Measurements from ENCODE around the gene EMB. TPM values are rescaled to one million over a fixed set of nuclear protein-coding genes. Genes with fewer than 3 reads are reported as not detected.
"Not testable (repeated sequence)": the region's sequence is repeated elsewhere in the genome, so short reads cannot be mapped to it uniquely, and the experiment has no call there.

The EMB gene
- total and polyA plus RNA-seq, 4 experiments from 2014 or later = 176 to 277 (median 270) TPM

- no peak overlapping the region for H3K4me3 Mint-ChIP-seq
- Histone ChIP-seq H3K4me1 (ENCODE audit: insufficient read depth, low read length) (peaks cover 12% of the 10 kb centered on the region), H3K9me3 (ENCODE audit: control insufficient read depth in 1 of 2, low read length in 2 of 2) (no peaks in the 10 kb centered on the region), H3K27ac (ENCODE audit: low read depth, low read length) (no peak overlapping the region), H3K36me3 (ENCODE audit: insufficient read depth, low read length) (no peaks in the 10 kb centered on the region), H3K4me3 (ENCODE audit: low read length in 2 of 2) (no peak overlapping the region), H3K27me3 (ENCODE audit: insufficient read depth, low read length) (no peaks in the 10 kb centered on the region)
- H3K4me1 Mint-ChIP-seq = peaks cover 10 to 17% (median 15%) of the 10 kb centered on the region in 4 donors
- ChIA-PET POLR2A (ENCODE audit: partially characterized antibody) (no interaction called here), CTCF (ENCODE audit: partially characterized antibody) (interaction anchor here (0.9 to 1.6 kb wide), 3 partner anchors 11 to 22 kb away, joined by 3 to 4 read pairs (median 3); partner anchors contain the start of gene EMB)
- intact Hi-C loops (cut with micrococcal nuclease) = no loop called here
- no peaks in the 10 kb centered on the region for H3K27me3 Mint-ChIP-seq
- H3K27ac Mint-ChIP-seq = peak overlapping the region in 1 of 7 donors; percentile 24
- peaks cover 0 to 17% (median 10%) of the 10 kb centered on the region in 8 donors for H3K9me3 Mint-ChIP-seq
- H3K36me3 Mint-ChIP-seq = peaks cover 8 to 10% of the 10 kb centered on the region in 2 donors
- no peak for DNase-seq
Observed at GRCh38 chr5:50463047-50463446, 22.0 kb upstream of the EMB start.

DNA sequence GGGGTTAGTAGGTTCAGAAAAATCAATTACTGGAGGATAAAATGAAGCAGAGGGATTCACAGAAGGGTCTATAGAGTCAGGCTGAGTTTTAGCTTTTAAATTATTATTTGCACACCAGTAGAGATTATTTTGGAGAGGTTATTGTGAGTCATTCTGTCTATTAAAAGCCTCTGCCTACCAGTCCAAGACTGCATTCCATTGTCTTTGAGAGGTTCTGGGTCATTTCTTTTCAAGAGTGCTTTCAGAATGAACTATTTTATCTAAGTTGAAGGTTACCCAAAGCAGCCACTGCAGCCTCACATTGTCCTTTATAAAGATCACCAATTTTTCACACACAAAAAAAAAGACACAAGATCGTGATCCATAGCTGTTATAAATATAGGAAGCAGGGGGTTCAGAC lies 21.5 kb upstream of the EMB start:
- H3K27me3 ChIP-seq (ENCODE audit: insufficient read depth, low read length); H3K27me3 Mint-ChIP-seq; H3K27ac Mint-ChIP-seq; H3K27ac ChIP-seq (ENCODE audit: low read depth, low read length); DNase-seq; H3K4me3 ChIP-seq (ENCODE audit: low read length in 2 of 2); H3K36me3 ChIP-seq (ENCODE audit: insufficient read depth, low read length); intact Hi-C loops (cut with micrococcal nuclease); H3K4me3 Mint-ChIP-seq; H3K9me3 ChIP-seq (ENCODE audit: control insufficient read depth in 1 of 2, low read length in 2 of 2): not testable (repeated sequence)
- Mint-ChIP-seq H3K36me3 (peaks cover 11 to 12% of the 10 kb centered on the region in 2 donors), H3K9me3 (peaks cover 0 to 22% (median 12%) of the 10 kb centered on the region in 8 donors), H3K4me1 (peaks cover 13 to 21% (median 20%) of the 10 kb centered on the region in 4 donors)
- peaks cover 16% of the 10 kb centered on the region for H3K4me1 ChIP-seq (ENCODE audit: insufficient read depth, low read length)
- ChIA-PET POLR2A (ENCODE audit: partially characterized antibody) (interaction anchor here (0.8 kb wide), 1 partner anchor 12 kb away, joined by 3 read pairs; no protein-coding TSS in a partner anchor), CTCF (ENCODE audit: partially characterized antibody) (interaction anchor here (1.0 to 1.6 kb wide), 2 partner anchors 15 to 22 kb away, joined by 3 to 4 read pairs; partner anchors contain the start of gene EMB)

DNA sequence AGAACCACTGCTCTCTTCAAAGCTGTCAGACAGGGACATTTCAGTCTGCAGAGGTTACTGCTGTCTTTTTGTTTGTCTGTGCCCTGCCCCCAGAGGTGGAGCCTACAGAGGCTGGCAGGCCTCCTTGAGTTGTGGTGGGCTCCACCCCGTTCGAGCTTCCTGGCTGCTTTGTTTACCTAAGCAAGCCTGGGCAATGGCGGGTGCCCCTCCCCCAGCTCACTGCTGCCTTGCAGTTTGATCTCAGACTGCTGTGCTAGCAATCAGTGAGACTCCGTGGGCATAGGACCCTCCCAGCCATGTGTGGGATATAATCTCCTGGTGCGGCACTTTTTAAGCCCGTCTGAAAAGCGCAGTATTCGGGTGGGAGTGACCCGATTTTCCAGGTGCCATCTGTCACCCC lies 17.3 kb upstream of the EMB start:
- Mint-ChIP-seq H3K4me3 (peak overlapping the region in 6 of 8 donors; percentile 9 to 71 (median 43)), H3K36me3 (peaks cover 23 to 28% of the 10 kb centered on the region in 2 donors), H3K27ac (peak overlapping the region in 5 of 7 donors; percentile 37 to 90 (median 57)), H3K9me3 (peaks cover 0 to 51% (median 45%) of the 10 kb centered on the region in 8 donors), H3K4me1 (peaks cover 20 to 38% (median 24%) of the 10 kb centered on the region in 4 donors)
- not testable (repeated sequence) for H3K27me3 Mint-ChIP-seq; H3K27ac ChIP-seq (ENCODE audit: low read depth, low read length); H3K4me3 ChIP-seq (ENCODE audit: low read length in 2 of 2); H3K36me3 ChIP-seq (ENCODE audit: insufficient read depth, low read length); H3K27me3 ChIP-seq (ENCODE audit: insufficient read depth, low read length); H3K9me3 ChIP-seq (ENCODE audit: control insufficient read depth in 1 of 2, low read length in 2 of 2)
- DNase-seq = peak; percentile 53 to 69 (median 61)
- intact Hi-C loops (cut with micrococcal nuclease) = loop anchor here (1.0 kb wide), 2 partner anchors 13 to 17 kb away; partner anchors contain the start of gene EMB
- ChIA-PET POLR2A (ENCODE audit: partially characterized antibody) (interaction anchor here (1.3 to 3.6 kb wide), 5 partner anchors 9 to 209 kb away, joined by 3 to 27 read pairs (median 4); partner anchors contain the start of gene EMB), CTCF (ENCODE audit: partially characterized antibody) (interaction anchor here (2.0 kb wide), 1 partner anchor 17 kb away, joined by 10 read pairs; the partner anchor contains the start of gene EMB)
- peaks cover 17% of the 10 kb centered on the region for H3K4me1 ChIP-seq (ENCODE audit: insufficient read depth, low read length)

DNA sequence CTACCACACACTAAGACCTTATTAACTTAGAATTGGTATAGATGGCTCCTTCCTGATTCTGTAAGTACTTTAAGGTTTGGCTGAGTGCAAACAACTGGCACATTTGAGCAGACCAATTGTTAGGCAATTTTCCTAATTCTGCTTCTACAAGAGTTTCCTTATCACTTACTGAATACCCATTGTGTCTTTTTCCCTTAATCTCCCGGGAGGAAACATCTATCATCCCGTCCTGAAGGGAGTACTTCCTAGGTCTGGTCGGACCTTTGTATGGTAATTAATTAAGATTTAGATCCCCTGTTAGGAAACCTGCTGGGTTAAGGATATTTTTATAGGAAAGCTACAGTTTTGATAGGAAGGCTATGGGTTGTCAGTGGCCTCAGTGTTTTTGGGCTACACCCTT lies 8.2 kb upstream of the EMB start:
- Mint-ChIP-seq H3K9me3 (peaks cover 0 to 25% (median 13%) of the 10 kb centered on the region in 8 donors), H3K4me1 (peaks cover 29 to 65% (median 50%) of the 10 kb centered on the region in 4 donors), H3K27ac (peak overlapping the region in 4 of 7 donors; percentile 16 to 81 (median 53))
- DNase-seq; H3K4me3 ChIP-seq (ENCODE audit: low read length in 2 of 2); POLR2A ChIA-PET (ENCODE audit: partially characterized antibody); H3K4me3 Mint-ChIP-seq; H3K9me3 ChIP-seq (ENCODE audit: control insufficient read depth in 1 of 2, low read length in 2 of 2); H3K27me3 ChIP-seq (ENCODE audit: insufficient read depth, low read length); H3K27me3 Mint-ChIP-seq; H3K36me3 Mint-ChIP-seq; H3K27ac ChIP-seq (ENCODE audit: low read depth, low read length); CTCF ChIA-PET (ENCODE audit: partially characterized antibody); H3K36me3 ChIP-seq (ENCODE audit: insufficient read depth, low read length): not testable (repeated sequence)
- peaks cover 45% of the 10 kb centered on the region for H3K4me1 ChIP-seq (ENCODE audit: insufficient read depth, low read length)
- intact Hi-C loops (cut with micrococcal nuclease) = loop anchor here (10.0 kb wide), 1 partner anchor 146 kb away; no protein-coding TSS in a partner anchor

GRCh38 chr5:50447941-50448340 lies 6.9 kb upstream of the EMB start:
- no peak overlapping the region for H3K4me3 Mint-ChIP-seq
- CTCF ChIA-PET (ENCODE audit: partially characterized antibody) = interaction anchor here (0.7 kb wide), 1 partner anchor 15 kb away, joined by 3 read pairs; no protein-coding TSS in a partner anchor

GRCh38 chr5:50447228-50447627 lies 6.1 kb upstream of the EMB start:
- DNase-seq = no peak
- no peaks in the 10 kb centered on the region for H3K27me3 Mint-ChIP-seq
- H3K4me1 Mint-ChIP-seq = peaks cover 36 to 79% (median 61%) of the 10 kb centered on the region in 4 donors
- Histone ChIP-seq H3K27me3 (ENCODE audit: insufficient read depth, low read length) (no peaks in the 10 kb centered on the region), H3K9me3 (ENCODE audit: control insufficient read depth in 1 of 2, low read length in 2 of 2) (no peaks in the 10 kb centered on the region), H3K4me3 (ENCODE audit: low read length in 2 of 2) (no peak overlapping the region), H3K27ac (ENCODE audit: low read depth, low read length) (no peak overlapping the region), H3K4me1 (ENCODE audit: insufficient read depth, low read length) (peaks cover 57% of the 10 kb centered on the region), H3K36me3 (ENCODE audit: insufficient read depth, low read length) (no peaks in the 10 kb centered on the region)
- ChIA-PET CTCF (ENCODE audit: partially characterized antibody) (interaction anchor here (0.7 kb wide), 1 partner anchor 16 kb away, joined by 3 read pairs; no protein-coding TSS in a partner anchor), POLR2A (ENCODE audit: partially characterized antibody) (no interaction called here)
- H3K36me3 Mint-ChIP-seq = peaks cover 0 to 2% of the 10 kb centered on the region in 2 donors
- H3K4me3 Mint-ChIP-seq = peak overlapping the region in 1 of 8 donors; percentile 34
- peaks cover 0 to 8% (median 3%) of the 10 kb centered on the region in 8 donors for H3K9me3 Mint-ChIP-seq
- intact Hi-C loops (cut with micrococcal nuclease) = loop anchor here (10.0 kb wide), 1 partner anchor 148 kb away; no protein-coding TSS in a partner anchor
- H3K27ac Mint-ChIP-seq = peak overlapping the region in 6 of 7 donors; percentile 2 to 96 (median 60)

More at GRCh38 chr5:50447941-50448340, 6.9 kb upstream of the EMB start:
- H3K27me3 ChIP-seq (ENCODE audit: insufficient read depth, low read length) = no peaks in the 10 kb centered on the region
- Mint-ChIP-seq H3K27ac (peak overlapping the region in 4 of 7 donors; percentile 8 to 96 (median 54)), H3K4me1 (peaks cover 32 to 72% (median 55%) of the 10 kb centered on the region in 4 donors), H3K36me3 (peaks cover 0 to 2% of the 10 kb centered on the region in 2 donors), H3K9me3 (peaks cover 0 to 13% (median 4%) of the 10 kb centered on the region in 8 donors), H3K27me3 (no peaks in the 10 kb centered on the region)
- no peaks in the 10 kb centered on the region for H3K36me3 ChIP-seq (ENCODE audit: insufficient read depth, low read length)
- no peak for DNase-seq
- no peak overlapping the region for H3K4me3 ChIP-seq (ENCODE audit: low read length in 2 of 2)
- no peaks in the 10 kb centered on the region for H3K9me3 ChIP-seq (ENCODE audit: control insufficient read depth in 1 of 2, low read length in 2 of 2)
- intact Hi-C loops (cut with micrococcal nuclease) = loop anchor here (10.0 kb wide), 1 partner anchor 147 kb away; no protein-coding TSS in a partner anchor
- peaks cover 50% of the 10 kb centered on the region for H3K4me1 ChIP-seq (ENCODE audit: insufficient read depth, low read length)
- POLR2A ChIA-PET (ENCODE audit: partially characterized antibody) = interaction anchor here (1.1 to 1.2 kb wide), 2 partner anchors 11 to 219 kb away, joined by 3 to 4 read pairs; partner anchors contain the start of gene PARP8
- H3K27ac ChIP-seq (ENCODE audit: low read depth, low read length) = no peak overlapping the region

All from CD4-positive, alpha-beta memory T cell (primary cell).